HG03196 (cell line): Measurements from ENCODE around the gene EFCC1.

Source experiments
- ATAC-seq: cut with Tn5 transposase; IDR thresholded peaks from one replicate; pipeline ENCODE4 v1.9.1; 2021; ENCODE audit not compliant: unreplicated experiment

The EFCC1 gene

DNA sequence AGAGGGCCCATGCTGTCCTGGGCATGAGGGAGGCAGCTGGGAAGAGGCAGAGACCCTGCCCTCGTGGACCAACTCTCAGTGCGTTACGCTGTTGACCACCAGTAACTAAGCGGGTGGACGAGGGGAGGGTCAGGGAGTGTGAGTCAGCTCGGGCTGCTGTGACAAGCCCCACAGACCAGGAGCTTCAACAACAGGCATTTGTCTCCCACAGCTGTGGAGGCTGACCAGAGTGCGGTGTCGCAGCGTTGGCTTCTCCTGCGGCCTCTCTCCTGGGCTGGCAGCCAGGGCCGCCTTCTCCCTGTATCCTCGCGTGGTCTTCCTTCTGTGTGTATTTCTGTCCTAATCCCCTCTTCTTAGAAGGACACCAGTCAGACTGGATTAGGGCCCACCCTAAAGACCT, 13.0 kb downstream of the EFCC1 start:
- ATAC-seq, result no peak

DNA sequence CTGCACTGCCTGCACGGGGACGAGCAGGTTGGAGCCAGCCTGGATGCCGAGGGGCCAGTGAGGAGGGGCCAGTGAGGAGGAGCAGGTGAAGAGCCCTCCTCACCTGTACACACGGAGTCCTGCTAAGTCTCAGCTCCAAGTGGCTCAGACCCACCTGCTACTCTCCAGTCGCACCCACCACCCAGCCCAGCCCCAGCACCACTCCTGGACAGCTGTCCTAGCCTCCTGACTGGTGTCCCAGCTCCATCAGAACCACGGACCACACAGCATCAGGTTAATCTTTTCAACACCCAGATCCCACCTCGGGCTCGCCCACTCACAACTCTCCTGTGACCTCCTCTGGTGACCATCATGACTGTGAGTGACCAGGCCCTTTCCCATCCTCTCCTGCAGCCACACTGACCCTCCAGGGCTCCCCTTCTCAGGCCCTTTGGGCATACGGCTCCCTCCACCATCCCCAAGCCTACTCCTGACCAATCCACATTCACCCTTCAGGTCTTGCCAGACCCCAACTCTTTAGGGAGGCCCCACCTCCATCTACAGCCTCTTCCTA, 13.8 kb downstream of the EFCC1 start:
- ATAC-seq, result no peak

DNA sequence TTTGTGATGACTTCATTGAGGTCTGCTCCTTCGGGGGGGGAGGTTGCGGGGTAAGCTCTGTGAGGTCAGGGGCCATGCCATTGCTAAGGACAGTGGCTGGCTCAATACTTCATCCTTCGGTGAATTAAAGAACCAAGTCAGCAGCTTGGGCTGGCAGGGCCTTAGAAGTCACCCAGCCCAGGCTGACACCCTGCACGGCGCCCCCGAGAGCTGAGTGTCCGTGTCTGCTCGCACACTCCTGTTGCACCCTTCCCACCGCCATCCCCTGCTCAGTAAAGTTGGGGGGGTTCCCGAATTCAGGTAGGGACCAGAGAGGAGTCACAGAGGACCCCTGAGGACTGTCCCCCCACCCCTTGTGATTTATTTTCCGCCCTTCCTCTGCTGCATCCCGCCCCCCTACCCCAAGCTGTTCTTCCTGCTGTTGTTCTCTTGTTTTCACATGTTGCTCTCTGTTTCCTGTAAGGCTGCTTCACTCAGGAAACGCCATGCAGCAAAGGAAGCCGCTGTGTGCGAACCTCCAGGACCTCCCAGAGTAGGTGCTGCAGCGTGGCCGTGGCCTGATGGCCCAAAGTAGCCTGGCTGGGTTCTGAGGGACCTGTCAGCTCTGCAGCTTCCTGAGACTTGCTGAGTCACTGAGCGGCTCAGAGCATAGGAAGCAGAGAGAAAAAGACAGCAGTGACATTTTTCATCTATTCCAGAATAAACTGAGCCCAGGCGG, 14.4 kb downstream of the EFCC1 start:
- no peak for ATAC-seq

DNA sequence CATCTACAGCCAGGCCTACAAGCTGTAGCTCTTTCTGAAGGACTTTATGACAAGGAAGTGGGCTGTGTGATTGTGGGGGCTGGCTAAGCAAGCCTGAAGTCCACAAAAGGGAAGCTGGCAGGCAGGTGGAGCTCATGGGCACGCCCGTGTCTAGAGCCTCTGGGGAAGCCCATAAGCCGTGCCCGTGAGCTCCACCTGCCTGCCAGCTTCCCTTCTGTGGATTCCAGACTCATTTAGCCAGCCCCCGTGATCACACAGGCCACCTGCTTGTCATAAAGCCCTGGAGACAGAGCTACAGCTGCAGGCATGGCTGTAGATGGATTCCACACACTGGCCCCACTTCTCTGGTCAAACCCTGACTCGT, 15.2 kb downstream of the EFCC1 start:
- ATAC-seq, result no peak

DNA sequence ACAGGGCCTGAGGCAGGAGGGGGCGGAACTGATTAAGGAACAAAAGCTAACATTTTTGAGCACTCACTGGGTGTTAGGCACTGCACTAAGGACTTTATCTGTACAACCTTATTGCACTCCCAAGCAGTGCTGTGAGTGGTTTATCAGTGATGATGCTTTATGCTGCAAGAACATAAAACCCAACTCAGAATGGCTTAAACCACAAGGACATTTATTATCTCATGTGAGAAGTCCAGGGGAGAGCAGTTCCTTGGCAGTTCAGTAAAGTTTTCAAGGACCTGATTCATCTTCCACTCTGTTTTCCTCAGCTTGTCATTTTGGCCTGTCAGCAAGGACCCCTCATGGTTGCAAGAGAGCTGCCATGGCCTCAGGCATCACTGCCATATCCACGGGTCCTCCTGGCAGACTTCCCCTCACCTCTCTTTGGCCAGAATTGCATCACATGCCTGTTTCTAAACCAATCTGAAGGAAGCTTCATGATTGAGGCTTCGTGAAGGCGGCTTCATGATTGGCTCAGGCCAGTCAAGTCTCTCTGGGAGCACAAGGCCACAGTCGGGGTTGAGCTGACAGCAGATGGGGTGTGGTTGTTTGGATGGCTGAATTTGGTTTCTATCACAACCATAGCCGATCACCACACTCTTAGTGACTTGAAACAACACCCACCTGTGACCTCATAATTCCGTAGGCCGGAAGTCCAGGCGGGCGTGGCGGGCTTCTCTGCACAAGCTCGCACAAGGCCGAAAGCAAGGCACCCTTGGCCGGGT, 15.8 kb downstream of the EFCC1 start:
- no peak for ATAC-seq

DNA sequence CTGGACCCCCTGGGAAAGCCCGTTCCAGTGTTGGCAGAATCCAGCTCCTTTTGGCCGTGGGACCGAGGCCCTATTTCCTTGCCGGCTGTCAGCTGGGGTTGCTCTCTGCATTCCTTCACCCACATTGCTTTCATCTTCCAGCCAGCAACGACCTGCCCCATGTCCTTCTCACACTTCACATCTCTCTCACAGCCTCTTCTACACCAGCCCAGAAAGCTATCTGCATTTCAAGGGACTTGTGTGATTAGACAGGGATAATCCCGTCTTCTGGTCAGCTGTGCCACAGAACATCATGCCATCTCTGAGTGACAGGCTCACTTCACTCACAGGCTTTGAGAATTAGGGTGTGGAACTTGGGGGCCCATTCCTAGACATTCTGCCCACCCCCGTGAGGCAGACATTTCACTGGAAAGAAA, 16.4 kb downstream of the EFCC1 start:
- no peak for ATAC-seq

DNA sequence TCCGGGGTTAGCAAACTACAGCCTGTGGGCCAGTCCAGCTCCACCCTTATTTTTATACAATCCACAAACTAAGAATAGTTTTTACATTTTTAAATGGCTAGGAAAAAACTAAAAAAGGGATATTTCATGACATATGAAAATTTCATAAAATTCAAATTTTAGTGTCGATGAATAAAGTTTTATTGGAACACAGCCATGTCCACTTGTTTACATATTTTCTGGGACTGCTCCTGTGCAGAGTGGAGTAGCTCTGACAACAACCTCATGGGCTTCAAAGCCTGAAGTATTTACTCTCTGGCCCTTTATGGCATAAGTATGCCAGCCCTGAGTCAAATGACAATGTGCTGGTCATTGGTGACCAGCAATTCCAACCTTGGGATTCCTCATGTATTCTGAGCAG, 17.2 kb downstream of the EFCC1 start:
- no peak for ATAC-seq

DNA sequence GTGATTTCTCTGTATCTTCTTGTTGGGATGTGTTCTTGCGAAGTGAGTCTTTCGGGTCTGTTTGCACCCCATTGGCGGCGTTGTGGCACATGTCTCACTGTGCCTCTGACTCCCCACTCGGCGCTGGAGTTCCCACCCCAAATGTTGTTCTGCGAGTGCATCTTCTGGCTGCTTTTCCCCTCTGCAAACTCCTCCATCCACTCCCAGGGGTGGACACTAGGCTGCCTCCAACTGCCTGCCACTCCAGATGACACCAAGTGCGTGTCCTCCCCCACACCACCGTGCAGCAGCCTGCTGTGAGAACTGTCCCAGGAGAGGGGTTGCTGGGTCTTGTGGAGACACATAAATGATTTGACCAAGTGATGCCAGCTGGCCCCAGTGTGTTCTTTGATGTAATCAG, 17.6 kb downstream of the EFCC1 start:
- no peak for ATAC-seq

DNA sequence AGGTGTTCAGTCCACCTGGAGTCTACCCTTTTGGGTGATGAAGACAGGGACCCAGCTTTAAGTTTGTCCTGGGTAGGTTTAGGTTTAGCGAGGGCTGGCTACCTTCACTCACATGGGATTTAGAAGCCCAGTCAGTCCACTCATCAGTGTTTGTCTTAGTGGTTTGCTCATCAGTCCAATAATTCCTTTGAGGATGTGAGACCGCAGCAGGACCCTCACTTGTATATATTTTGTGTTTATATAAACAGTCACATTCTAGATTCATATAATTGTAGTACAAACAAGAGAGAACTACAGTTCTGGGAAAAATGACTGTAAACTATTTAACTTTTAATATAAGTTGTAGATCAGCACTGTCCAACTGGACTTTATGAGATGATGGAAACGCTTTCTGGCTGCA, 18.2 kb downstream of the EFCC1 start:
- ATAC-seq, result no peak

DNA sequence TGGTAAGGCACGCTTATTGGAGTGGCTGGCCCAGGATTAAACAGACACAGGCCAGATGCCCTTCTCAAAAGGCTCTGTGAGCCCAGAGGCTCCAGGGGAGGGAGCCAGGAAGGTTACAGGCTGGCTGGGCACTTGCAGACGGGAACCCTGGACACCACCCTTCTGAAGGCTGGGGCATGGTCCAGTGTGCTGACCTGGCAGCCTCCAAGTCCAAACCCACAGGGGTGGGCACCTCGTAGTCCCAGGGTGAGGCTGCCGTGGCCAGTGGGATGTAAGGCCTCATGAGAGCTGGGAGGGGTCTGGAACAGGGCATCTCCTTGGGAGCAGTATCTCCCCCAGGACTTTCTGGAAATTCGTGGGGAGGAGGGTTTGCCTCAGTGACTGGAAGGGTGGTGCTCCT, 19.6 kb downstream of the EFCC1 start:
- no peak for ATAC-seq

DNA sequence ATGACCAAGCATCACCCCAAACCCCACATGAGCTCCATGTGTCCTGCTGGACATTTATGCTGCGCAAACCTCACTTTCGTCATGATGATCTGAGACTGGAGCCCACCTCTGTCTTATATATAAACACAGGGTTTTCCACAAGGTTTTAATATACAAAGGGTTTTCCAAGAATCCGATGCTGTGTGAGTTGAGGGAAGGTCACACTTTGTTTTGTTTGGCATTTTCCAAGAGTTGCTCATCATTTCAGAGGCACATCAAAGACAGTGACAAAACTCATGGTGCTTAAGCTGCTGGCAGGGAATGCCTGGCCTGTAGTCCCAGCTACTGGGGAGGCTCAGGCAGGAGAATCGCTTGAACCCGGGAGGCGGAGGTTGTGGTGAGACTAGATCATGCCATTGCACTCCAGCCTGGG, 20.0 kb downstream of the EFCC1 start:
- no peak for ATAC-seq

DNA sequence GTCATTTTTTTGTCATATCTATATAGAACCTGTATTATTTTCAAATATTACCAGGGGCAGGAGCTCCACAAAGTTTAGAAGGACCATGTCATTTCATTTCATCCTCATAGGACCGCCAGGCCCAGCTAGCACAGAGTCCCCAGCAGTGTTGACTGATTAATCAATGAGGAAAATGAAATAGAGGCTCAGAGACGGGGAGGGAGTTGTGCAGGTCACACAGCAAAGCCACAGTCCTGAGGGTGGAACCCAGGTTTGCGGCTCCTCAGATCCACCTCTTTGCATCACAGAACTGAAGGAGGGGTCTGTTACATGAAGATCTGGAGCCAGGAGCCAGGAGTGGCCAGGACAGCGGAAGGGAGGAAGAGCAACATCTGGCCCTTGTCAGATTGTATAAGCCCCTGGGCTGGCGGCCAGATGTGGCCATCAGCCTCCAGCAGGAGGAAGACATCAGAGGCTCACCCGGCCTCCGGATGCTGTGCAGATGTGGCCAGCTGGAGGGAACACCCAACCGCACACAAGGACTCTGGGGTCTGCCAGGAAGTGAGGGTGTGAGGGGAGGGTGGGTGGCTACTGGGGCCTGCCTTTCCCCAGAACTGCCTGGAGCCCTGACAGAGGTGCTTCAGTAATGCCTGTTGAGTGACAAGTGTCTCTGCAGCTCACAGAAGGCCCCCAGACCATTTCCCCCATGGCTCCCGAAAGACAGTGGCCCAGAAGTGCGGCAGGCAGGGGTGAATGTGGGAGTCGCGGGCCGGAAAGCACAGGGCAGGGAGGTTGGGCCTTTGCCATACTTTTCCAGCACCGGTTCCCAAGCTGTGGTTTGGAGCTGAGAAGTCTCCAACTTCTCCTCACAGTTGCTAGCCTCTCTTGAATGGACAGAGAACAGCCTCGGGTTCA, 21.3 kb downstream of the EFCC1 start:
- no peak for ATAC-seq

DNA sequence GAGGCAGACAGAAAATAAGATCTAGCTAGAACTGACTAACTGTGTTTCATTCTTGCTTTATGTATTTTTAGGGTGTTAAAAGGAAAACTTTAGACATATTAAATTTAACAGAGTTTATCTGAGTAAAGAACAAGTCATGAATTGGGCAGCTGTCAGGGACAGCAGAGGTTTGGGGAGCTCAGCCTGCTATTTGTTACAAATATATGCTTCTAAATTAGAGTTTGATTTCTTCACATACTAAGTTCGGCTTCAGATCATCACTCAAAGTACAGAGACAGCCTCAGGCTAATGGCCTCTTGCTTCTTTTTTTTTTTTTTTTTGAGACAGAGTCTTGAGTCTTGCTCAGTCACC, 21.9 kb downstream of the EFCC1 start:
- ATAC-seq, result no peak

DNA sequence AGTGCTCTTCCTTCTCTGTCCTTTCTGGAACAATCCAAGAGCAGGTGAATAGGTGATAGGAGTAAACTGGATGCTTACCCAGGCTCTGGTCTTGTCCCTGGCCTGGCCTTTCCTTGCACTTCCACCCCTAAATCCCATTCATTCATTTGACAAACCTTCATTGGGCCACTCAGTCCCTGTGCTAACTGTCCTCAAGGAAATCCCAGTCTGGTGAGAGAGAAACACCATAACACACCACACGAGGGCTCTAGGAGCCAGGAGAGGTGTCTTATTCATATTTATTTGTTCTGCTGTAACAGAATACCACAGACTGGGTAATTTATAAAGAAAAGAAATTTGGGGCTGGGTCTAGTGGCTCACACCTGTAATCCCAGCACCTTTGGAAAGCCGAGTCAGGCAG, 22.8 kb downstream of the EFCC1 start:
- ATAC-seq, result no peak

DNA sequence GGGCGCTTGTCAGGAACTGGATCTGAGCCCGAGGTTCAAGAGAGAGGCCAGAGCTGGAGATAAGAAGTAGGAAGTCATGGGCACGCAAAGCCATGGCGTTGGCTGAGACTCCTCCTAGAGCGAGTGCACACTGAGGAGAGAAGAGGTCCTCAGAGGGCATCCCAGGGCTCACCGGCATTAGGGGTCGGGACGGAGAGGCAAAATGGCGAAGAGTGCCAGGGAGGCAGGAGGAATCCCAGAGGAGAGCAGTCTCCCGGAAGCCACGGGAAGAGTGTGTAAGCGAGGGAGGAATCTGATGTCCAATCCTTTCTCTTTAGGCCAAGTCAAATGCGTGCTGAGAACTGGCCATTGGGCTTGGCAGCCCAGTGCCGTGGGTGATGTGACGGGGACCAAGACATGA, 24.0 kb downstream of the EFCC1 start:
- ATAC-seq, result no peak

DNA sequence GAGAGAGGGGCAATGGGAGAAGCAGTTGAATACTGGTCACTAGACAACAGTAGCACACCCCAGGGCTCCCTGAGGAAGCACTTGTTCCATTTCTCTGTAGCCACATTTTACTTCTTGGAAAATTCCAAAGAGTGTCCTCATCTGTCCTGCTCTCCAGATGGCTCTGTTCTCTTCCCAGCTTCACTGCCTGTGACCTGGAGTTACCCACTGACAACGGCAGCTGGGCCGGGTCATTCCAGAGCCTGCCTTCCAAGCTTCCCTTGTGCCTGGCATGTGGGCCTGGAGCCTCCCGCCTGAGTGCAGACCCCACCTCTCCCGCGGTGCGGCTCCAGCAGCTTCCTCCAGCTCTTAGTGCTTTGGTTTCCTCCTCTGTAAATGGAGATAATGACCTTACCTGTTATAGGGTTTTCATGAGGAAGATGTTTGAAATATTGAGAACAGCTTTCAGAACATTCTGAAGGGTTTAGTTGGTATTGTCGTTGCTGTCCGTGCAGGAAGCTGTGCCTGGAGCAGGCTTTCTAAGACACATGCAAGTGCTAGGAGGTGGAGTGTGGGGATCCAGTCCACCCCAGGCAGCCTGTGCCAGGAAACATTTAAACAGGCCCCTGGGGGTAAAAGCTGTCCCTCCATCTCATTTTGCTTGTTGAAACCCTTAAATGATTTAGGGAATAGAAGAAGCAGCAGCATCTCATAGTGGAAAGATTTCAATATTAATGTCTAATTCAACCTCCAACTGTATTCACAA, 24.8 kb downstream of the EFCC1 start:
- no peak for ATAC-seq

DNA sequence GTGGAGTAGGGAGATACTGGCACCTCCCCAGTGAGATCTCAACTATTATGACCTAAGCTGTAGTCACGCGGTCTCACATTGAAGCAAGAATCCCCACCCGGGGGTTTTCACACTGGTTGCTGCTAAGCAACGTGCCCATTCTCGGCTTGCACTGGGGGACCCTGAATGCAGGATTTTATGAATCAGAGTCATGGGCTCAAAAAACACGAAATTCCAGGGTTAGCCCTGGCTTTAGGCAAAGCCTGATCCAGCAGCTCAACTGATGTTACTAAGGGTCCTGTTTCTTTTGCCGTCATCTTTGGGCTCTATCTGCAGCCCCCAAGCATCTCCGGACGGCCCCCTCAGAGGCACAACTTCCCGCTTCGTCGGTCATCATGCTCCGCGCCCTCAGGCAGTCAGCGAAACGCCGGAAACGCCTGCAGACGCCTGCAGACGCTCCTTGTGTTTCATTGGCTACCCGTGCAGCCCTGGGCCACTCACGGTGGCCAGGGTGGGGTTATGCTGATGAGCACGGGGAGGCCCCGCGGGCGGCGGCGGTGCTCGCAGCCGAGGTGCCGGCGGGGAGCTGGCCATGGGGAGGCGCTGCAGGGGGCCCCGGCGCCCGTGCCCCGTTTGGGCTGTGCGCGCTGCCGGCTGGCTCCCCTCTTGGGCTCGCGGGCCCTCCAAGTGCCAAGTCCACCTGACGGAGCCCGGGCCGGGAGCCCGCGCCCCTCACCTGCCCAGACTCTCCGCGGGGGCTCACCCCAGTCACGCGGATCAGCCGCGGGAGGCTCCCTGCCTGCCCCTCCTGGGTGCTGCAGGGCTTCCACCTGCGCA, 25.8 kb downstream of the EFCC1 start:
- ATAC-seq, result peak; percentile 94

DNA sequence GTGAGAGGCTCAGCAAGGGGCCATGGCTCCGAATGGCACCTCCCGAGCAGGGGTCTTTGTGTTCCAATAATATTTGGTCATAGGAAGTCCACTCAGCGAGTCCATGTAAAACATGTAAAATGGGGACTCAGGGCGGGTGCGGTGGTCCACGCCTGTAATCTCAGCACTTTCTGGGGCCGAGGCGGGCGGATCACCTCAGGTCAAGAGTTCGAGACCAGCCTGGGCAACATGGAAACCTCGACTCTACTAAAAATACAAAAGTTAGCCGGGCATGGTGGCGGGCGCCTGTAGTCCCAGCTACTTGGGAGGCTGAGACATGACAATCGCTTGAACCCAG, 26.4 kb downstream of the EFCC1 start:
- ATAC-seq, result no peak

DNA sequence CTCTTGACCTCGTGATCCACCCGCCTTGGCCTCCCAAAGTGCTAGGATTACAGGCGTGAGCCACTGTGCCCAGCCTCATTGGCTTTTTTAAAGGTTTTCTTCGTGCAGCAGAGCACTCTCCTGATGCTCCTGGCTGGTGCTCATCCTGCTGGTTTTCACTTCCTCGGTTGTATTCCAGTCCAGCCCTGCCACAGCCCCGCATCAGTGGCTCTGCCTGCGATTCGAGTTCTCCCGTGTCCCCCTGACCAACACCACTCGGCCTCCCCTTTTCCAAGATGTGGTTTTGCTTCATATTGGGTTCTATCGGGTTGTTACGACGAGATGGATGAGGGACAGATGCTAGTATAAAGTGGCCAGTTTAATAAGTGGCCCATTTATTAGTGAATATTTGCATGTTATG, 27.8 kb downstream of the EFCC1 start:
- no peak for ATAC-seq

DNA sequence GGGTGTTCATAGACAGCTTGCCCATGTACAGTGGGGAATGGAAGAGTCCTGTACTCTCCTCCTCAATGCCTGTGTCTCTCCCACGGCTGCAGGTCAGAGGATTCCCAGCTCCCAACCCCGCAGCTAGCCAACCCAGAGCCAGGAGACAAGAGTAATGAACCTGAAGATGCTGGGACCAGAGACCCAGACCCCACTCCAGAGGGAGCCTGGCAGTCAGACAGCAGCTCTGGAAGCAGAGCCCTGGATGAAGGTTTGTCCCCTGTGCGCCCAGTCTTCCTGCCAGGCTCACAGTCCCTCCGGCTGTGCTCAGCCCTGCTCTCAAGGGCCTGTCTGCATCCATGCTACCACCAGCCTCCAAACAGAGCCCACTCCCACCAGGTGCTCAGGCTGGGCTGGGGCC, 29.5 kb downstream of the EFCC1 start:
- no peak for ATAC-seq
